DOHH2 (cell line): ENCODE results near the gene EPB41L2.

Experiments
- EZH2phosphoT487 ChIP-seq: fragments of 200-600 bp; sonication (generic); IDR thresholded peaks from 2 replicates; pipeline ENCODE4 v1.6.1; 2017; ENCODE audit warnings: borderline replicate concordance, mild to moderate bottlenecking, antibody characterized with exemption, low read length, moderate library complexity, mixed read lengths
- TF ChIP-seq, protein P1 (sequence below): fragments of 200-600 bp; sonication (generic); IDR thresholded peaks from one replicate; pipeline ENCODE4 v1.5.1; 2014; ENCODE audit warnings: antibody characterized with exemption, mild to moderate bottlenecking, low read depth, low read length; ENCODE audit not compliant: poor library complexity, severe bottlenecking

DNA sequence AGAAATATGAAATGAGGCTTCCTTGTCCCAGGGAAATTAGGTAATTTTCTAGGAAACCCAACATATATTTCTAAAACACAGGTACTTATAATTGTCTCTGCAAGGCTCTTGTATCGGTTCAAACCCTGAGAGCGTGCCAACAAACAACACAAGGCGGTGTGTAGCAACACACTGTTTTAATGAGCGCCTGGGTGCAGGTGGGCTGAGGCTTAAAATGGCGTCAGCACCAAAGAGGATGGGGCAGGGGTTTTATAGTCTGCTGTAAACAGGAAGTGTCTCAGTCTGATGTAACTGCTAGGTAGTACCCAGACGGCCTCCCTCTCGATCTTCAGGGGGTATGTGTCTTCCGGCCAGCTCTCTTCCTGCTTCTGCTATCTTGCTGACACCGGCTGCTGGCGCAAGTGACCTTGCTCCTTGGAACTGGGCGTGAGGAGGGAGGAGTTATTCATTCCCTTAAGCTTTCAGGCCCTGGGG lies 69.7 kb downstream of the EPB41L2 start:
- TF ChIP-seq, protein P1, sequence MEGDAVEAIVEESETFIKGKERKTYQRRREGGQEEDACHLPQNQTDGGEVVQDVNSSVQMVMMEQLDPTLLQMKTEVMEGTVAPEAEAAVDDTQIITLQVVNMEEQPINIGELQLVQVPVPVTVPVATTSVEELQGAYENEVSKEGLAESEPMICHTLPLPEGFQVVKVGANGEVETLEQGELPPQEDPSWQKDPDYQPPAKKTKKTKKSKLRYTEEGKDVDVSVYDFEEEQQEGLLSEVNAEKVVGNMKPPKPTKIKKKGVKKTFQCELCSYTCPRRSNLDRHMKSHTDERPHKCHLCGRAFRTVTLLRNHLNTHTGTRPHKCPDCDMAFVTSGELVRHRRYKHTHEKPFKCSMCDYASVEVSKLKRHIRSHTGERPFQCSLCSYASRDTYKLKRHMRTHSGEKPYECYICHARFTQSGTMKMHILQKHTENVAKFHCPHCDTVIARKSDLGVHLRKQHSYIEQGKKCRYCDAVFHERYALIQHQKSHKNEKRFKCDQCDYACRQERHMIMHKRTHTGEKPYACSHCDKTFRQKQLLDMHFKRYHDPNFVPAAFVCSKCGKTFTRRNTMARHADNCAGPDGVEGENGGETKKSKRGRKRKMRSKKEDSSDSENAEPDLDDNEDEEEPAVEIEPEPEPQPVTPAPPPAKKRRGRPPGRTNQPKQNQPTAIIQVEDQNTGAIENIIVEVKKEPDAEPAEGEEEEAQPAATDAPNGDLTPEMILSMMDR, result no peak
- no peak for TF ChIP-seq EZH2phosphoT487
